GM18507 (cell line): ENCODE results near the gene ZNF793.

ENCODE experiments used
- DNase-seq: peaks from one replicate; pipeline ENCODE4 v3.0.0; 2011; ENCODE audit warnings: low read depth; ENCODE audit not compliant: insufficient read length; ENCODE audit errors: extremely low spot score
- FAIRE-seq: peaks from 2 replicates; lab custom pipeline; 2011; peaks lifted over from hg19 to GRCh38; lab: Jason Lieb, UNC

Gene ZNF793

DNA sequence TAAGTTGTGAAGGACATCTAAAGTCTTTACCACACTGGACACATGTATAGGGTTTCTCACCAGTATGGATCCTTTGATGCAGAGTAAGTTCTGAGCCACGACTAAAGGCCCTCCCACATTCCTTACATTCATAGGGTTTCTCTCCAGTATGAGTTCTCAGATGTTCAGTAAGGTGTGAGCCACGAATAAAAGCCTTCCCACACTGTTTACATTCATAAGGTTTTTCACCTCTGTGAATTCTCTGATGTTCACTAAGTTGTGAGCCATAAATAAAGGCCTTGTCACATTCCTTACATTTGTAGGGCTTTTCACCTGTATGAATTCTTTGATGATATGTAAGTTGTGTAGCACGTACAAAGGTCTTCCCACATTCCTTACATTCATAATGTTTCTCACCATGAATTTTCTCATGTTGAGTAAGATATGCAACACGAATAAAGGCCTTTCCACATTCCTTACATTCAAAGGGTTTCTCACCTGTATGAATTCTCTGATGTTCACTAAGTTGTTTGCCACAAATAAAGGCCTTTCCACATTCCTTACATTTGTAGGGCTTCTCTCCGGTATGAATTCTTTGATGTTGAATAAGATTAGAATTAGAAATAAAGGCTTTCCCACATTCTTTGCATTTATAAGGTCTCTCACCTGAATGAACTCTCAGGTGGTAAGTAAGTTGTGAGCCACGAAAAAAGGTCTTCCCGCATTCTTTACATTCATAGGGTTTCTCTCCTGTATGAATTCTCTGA is 58.1 kb downstream of the ZNF793 start:
- no peak for DNase-seq
- FAIRE-seq, result no peak

- DNase-seq (no peak), FAIRE-seq (no peak)
Measured at GRCh38 chr19:37565370-37565669, 58.6 kb downstream of the ZNF793 start.

GRCh38 chr19:37572203-37572602 is 65.5 kb downstream of the ZNF793 start:
- FAIRE-seq, result no peak
- DNase-seq, result no peak

GRCh38 chr19:37583340-37583739 is 76.6 kb downstream of the ZNF793 start:
- DNase-seq (no peak), FAIRE-seq (no peak)
